WI38 (cell line): ENCODE measurements around the gene DDX3X.

Experiments
- H3K4me3 ChIP-seq: 2 replicates; pipeline ENCODE4 v1.5.1; 2011; ENCODE audit warnings: low read depth, mild to moderate bottlenecking, control low read depth, low read length
- CTCF ChIP-seq: IDR thresholded peaks from 2 replicates; pipeline ENCODE4 v1.5.1; 2012; ENCODE audit warnings: low read depth, mild to moderate bottlenecking, control low read depth, low read length

Gene DDX3X

GRCh38 chrX:41332005-41332404 is 2.0 kb upstream of the DDX3X start:
- no peak overlapping the region; the same call in 1 of the 2 replicates for H3K4me3 ChIP-seq

DNA sequence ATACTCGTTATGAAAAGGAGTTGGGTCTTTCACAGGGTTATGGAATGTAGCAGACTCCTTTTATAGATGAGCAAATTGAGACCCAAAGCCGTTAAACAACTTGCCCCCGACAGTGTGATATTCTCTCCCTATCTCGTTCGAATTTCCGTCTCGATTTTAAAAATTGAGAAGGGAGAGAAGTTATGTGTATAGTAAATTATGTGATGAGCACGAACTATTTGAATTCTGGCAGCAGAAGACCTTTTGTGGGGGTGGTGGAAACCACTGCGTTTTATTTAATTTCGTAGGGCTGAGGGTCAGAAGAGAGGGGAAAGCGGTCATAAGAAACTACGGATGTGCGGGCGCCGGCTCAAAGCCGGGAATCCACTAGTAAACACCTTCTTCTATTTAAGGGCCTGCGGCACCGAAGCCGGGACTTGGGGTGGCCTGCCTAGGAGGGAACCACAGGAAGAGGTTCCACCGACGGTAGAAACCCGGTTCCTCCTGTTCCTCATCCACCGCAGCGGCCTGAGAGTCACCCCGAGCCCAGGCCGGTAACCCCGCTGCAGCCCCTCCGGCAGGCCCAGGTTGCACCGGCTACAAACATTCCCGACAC is 1.5 kb upstream of the DDX3X start:
- TF ChIP-seq CTCF: no peak
- H3K4me3 ChIP-seq: peak overlapping the region; percentile 100

More at GRCh38 chrX:41332005-41332404, 2.0 kb upstream of the DDX3X start:
- no peak for TF ChIP-seq CTCF

- no peak for TF ChIP-seq CTCF
- peak overlapping the region; percentile 100 for H3K4me3 ChIP-seq
These were observed 789 bp upstream of the DDX3X start for GRCh38 chrX:41333003-41333743.

DNA sequence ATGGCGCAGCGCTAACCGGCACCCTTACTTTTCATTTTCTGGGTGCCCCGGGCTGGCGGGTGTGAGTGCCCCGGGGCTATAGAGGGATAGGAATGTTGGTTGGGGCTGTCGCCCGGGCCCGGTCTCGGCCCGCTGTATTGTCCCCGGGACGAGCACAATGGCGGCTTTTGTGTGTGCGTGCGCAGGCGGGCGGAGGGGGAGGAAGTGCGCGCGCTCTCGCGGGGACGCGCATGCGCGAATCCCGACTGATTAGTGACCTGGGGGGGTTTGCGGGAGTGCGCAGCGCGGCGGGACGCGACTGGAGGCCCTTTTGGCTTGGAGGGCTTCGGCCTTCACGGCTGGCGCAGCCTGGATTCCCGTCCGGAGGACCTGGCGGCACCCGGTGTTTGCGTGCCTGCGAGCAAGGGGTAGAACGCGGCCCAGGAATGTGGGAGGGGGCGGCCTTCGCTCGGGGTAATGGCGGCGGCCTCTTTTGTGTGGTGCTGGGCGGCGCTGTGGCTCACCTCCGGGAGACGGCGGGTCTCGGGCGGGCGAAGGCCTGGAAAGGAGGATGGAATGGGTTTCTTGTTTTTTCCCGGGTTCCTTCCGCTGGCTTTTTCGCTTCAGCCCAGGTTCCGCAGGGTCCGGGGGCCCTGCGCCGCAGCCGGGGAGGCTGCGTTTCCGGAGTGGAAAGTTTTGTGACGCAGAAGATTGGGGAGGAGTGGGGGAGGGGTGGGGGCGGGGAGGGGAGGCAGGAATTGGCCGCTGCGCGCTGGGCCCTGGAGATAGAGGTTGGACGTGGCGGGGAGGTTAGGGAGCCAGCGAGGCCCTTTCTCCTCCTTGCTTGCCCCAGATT is 618 bp downstream of the DDX3X start:
- no peak for TF ChIP-seq CTCF
- H3K4me3 ChIP-seq: peak overlapping the region; percentile 100

GRCh38 chrX:41335198-41335957 is 1.4 kb downstream of the DDX3X start:
- peak overlapping the region; percentile 100 for H3K4me3 ChIP-seq
- no peak for TF ChIP-seq CTCF

GRCh38 chrX:41335958-41336331 is 2.0 kb downstream of the DDX3X start:
- no peak for TF ChIP-seq CTCF
- H3K4me3 ChIP-seq: peak overlapping the region; percentile 100
